ENCODE results near the gene CSNK2A1. TPM values are rescaled to one million over a fixed set of nuclear protein-coding genes. Genes with fewer than 3 reads are reported as not detected.

The CSNK2A1 gene
- total and polyA plus RNA-seq, 2 experiments from 2014 or later = 85.1 to 244 TPM

GRCh38 chr20:532530-532929, 11.1 kb downstream of the CSNK2A1 start:
- ATAC-seq (no peak), DNase-seq (ENCODE audit: low spot score) (no peak)
- no peak for TF ChIP-seq ZNF114 (CRISPR knock-in tag; IDR thresholded peaks at IDR 0.05)
- TF ChIP-seq ZNF462 (CRISPR knock-in tag; IDR thresholded peaks at IDR 0.05) = no peak
- TF ChIP-seq EZH2phosphoT487 (IDR thresholded peaks at IDR 0.05; ENCODE audit: unreplicated experiment) = no peak
- TF ChIP-seq ETS1 (IDR thresholded peaks at IDR 0.05) = no peak
- TF ChIP-seq ZNF331 (CRISPR knock-in tag; IDR thresholded peaks at IDR 0.05; ENCODE audit: low read depth) = no peak
- Histone ChIP-seq H3K4me1 (ENCODE audit: insufficient read depth) (peaks cover 46% of the 10 kb centered on the region), H3F3A (replicated peaks; ENCODE audit: low read depth) (no peaks in the 10 kb centered on the region), H3K36me3 (ENCODE audit: insufficient read depth) (no peaks in the 10 kb centered on the region), H3K79me2 (replicated peaks; ENCODE audit: insufficient read depth) (peaks cover 100% of the 10 kb centered on the region), H3K27ac (ENCODE audit: low read depth) (no peak overlapping the region), H3K27me3 (ENCODE audit: insufficient read depth) (no peaks in the 10 kb centered on the region), H3K4me2 (no peak overlapping the region), H2AFZ (no peak overlapping the region), H3K4me3 (no peak overlapping the region), H4K20me1 (replicated peaks; ENCODE audit: insufficient read depth) (peaks cover 92% of the 10 kb centered on the region), H3K9me2 (ENCODE audit: insufficient read depth) (no peaks in the 10 kb centered on the region)
- Mint-ChIP-seq H3K4me1 (peaks cover 59% of the 10 kb centered on the region), H3K36me3 (ENCODE audit: low read depth) (peaks cover 17% of the 10 kb centered on the region), H3K27ac (peak overlapping the region; percentile 2; the same call in 1 of the 2 replicates), H3K4me3 (no peak overlapping the region; the same call in 2 of the 3 replicates), H3K9me3 (no peaks in the 10 kb centered on the region), H3K27me3 (ENCODE audit: insufficient read depth, low read depth, poor library complexity) (no peaks in the 10 kb centered on the region)

GRCh38 chr20:531608-532007, 12.0 kb downstream of the CSNK2A1 start:
- H3K27me3 Mint-ChIP-seq (ENCODE audit: insufficient read depth, low read depth, poor library complexity) = no peaks in the 10 kb centered on the region
- peaks cover 26% of the 10 kb centered on the region for H3K36me3 Mint-ChIP-seq (ENCODE audit: low read depth)
- H3K27ac Mint-ChIP-seq = no peak overlapping the region
- Histone ChIP-seq H3K9me2 (ENCODE audit: insufficient read depth) (no peaks in the 10 kb centered on the region), H3K4me1 (ENCODE audit: insufficient read depth) (peaks cover 41% of the 10 kb centered on the region), H3F3A (replicated peaks; ENCODE audit: low read depth) (no peaks in the 10 kb centered on the region), H3K4me3 (no peak overlapping the region), H4K20me1 (replicated peaks; ENCODE audit: insufficient read depth) (peaks cover 92% of the 10 kb centered on the region), H3K79me2 (replicated peaks; ENCODE audit: insufficient read depth) (peaks cover 100% of the 10 kb centered on the region), H2AFZ (no peak overlapping the region), H3K4me2 (no peak overlapping the region), H3K36me3 (ENCODE audit: insufficient read depth) (peaks cover 2% of the 10 kb centered on the region; the same call in 1 of the 2 replicates), H3K27me3 (ENCODE audit: insufficient read depth) (no peaks in the 10 kb centered on the region), H3K27ac (ENCODE audit: low read depth) (no peak overlapping the region)
- no peak overlapping the region for H3K4me3 Mint-ChIP-seq
- H3K9me3 Mint-ChIP-seq = no peaks in the 10 kb centered on the region; the same call in 2 of the 3 replicates
- no peak for ATAC-seq
- peaks cover 50% of the 10 kb centered on the region for H3K4me1 Mint-ChIP-seq
- no peak for DNase-seq (ENCODE audit: low spot score)
- no peak for TF ChIP-seq ZNF331 (CRISPR knock-in tag; IDR thresholded peaks at IDR 0.05; ENCODE audit: low read depth)
- no peak for TF ChIP-seq CREB1 (CRISPR knock-in tag; IDR thresholded peaks at IDR 0.05; ENCODE audit: low read depth)
- TF ChIP-seq EZH2phosphoT487 (IDR thresholded peaks at IDR 0.05; ENCODE audit: unreplicated experiment) = no peak
- TF ChIP-seq NANOG (IDR thresholded peaks at IDR 0.05; ENCODE audit: borderline replicate concordance) = no peak
- no peak for TF ChIP-seq ZNF114 (CRISPR knock-in tag; IDR thresholded peaks at IDR 0.05)
